Daoy (cell line): Measurements from ENCODE around the gene AREG. TPM values are rescaled to one million over a fixed set of nuclear protein-coding genes. Genes with fewer than 3 reads are reported as not detected.

ENCODE experiments used
- total RNA-seq: library from RNA; depleted of rRNA; stranded (reverse); fragments of >200 nt; shearing (Covaris generic); gene quantifications from 2 replicates; pipeline ENCODE4 v1.2.3, GENCODE V29; 2014; rRNA removed

The AREG gene
- total RNA-seq, 1 experiment from 2014 or later: 0.29 TPM

Other genes starting within 250 kb of the AREG start
- gene EPGN, start 136.7 kb upstream of the AREG start, total RNA-seq: 1.3 TPM in 1 of 2 replicates, not detected in the other
- 0.06 and 0.54 TPM in 2 replicates for gene EREG, start 80.0 kb upstream of the AREG start, total RNA-seq